22Rv1 (cell line): ENCODE measurements around the gene PACRGL.
A peak's percentile ranks its signal among the peaks of the same experiment; 100 is the strongest.

Experiments
- H3K27ac ChIP-seq: fragments of 450-650 bp; 2 replicates; pipeline ENCODE4 v1.5.1; 2017
- ZFX ChIP-seq: fragments of 450-650 bp; IDR thresholded peaks from 2 replicates; pipeline ENCODE4 v1.6.1; 2017; ENCODE audit warnings: antibody characterized with exemption, borderline replicate concordance
- TF ChIP-seq, protein P1 (sequence below): fragments of 450-650 bp; IDR thresholded peaks from 2 replicates; pipeline ENCODE4 v1.5.1; 2017; ENCODE audit warnings: mild to moderate bottlenecking

The PACRGL gene

DNA sequence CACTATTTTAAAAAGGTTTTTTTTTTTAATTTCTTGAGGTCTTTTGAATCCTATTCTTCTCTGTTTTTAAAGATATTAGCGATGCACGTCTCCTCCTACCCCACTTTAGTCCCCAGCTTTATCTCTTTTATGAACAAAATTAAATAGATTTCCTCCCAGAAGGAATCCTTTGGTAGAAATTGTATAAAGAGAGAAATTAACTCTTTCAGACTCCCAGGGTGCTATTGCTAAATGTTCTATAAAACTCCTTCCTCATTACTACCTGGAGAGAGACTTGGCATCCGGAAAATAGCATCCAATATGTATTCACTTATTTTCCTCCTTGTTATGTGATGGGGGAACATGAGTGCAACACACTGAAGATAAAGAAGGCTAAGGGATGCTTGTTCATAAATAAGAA, 16.5 kb upstream of the PACRGL start:
- no peak for TF ChIP-seq ZFX
- TF ChIP-seq, protein P1, sequence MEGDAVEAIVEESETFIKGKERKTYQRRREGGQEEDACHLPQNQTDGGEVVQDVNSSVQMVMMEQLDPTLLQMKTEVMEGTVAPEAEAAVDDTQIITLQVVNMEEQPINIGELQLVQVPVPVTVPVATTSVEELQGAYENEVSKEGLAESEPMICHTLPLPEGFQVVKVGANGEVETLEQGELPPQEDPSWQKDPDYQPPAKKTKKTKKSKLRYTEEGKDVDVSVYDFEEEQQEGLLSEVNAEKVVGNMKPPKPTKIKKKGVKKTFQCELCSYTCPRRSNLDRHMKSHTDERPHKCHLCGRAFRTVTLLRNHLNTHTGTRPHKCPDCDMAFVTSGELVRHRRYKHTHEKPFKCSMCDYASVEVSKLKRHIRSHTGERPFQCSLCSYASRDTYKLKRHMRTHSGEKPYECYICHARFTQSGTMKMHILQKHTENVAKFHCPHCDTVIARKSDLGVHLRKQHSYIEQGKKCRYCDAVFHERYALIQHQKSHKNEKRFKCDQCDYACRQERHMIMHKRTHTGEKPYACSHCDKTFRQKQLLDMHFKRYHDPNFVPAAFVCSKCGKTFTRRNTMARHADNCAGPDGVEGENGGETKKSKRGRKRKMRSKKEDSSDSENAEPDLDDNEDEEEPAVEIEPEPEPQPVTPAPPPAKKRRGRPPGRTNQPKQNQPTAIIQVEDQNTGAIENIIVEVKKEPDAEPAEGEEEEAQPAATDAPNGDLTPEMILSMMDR: no peak
- H3K27ac ChIP-seq: no peak overlapping the region

DNA sequence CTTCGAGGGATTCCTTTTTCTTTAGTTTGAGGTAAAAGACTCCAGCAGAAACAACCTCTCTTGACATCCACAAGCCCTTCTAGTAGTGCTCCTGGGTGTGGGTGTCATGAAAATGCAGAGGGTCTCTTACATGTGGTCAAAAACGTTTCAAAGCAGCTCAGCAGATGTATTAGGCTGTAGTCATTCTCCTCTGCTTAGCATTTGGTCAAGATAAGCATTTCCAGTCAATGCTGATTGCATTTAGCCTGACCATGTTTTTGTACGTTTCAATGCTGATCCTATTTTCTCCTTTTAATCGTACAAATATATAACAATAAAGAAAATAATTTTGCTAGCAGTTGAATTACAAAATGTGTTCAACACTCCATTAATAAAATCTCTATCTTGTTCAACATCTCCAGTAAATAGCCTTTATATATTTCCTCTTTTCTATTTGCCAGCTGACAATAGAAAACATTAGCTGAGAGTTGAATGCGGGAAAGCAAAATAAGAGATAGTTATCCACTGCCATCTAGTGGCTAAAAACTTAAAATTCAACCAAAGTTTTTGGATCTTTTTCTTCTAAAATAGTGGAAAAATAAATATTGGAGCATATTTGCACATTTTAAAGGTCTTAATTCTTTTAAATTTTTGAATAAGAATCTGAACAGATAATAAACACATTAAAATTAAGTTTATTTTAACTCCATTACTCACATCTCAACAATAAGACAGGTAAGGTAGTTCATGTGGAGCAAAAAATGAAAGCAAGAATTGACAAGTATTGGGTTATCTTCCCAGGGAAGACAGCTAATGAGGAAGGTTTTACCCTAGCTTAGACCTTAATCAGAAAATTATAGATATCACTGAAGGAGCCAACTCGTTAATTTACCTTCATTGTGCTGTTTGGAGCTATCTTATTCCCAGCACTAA, 15.2 kb upstream of the PACRGL start:
- TF ChIP-seq ZFX: no peak
- TF ChIP-seq, protein P1: peak; percentile 80
- no peak overlapping the region for H3K27ac ChIP-seq

DNA sequence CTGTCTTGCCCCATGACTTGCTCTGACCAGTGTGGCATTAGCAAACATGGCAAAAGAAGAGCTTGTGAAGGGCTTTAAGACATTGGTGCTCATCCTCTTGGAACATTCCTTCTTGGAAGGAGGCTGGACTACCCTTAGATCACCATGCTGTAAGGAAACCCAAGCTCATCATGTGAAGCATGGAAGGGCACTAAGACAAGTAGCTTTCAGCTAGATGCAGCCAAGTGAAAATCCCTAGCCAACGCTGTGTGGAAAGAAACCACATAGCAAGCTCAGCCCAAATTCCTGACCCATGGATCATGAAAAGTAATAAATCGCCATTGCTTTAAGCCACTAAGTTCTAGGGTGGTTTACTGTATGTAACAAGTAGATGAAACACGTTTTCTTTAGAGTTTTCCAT, 12.4 kb upstream of the PACRGL start:
- TF ChIP-seq ZFX: no peak
- TF ChIP-seq, protein P1: no peak
- H3K27ac ChIP-seq: no peak overlapping the region

DNA sequence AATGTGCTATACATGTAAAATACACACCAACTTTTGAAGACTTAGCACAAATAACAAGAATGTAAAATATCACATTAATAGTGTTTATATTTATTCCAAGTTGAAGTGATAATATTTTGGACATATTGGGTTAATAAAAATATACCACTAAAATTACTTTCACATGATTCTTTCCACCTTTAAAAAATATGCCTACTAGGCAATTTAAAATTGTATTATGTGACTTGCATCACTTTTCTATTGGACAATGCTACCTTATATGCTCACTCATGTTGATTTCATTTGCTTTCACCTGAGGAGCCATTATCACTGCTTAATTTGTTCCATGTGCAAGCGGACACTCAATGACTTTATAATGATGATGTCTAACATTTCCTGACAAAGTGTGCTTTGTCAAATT, 3.4 kb upstream of the PACRGL start:
- no peak for TF ChIP-seq ZFX
- TF ChIP-seq, protein P1: no peak
- no peak overlapping the region for H3K27ac ChIP-seq

DNA sequence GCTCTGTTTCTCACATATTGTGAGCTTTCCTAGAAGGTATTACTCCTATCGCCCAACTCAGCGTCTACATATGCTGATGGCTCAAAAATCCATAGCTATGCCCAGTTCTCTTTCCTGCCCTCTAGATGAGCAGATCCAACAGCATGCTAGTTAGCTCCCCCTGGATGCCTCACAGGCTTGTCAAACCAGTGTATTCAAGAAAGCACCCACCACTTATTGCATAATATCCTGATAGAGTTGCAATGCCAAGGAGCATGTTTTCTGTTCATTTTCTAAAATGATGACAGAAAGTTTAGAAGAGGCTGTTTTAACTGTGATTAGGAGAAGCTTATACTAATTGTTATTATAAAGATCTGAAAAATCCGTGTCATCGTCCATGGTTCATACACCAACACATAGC, 1.9 kb upstream of the PACRGL start:
- TF ChIP-seq ZFX: no peak
- TF ChIP-seq, protein P1: no peak
- H3K27ac ChIP-seq: no peak overlapping the region

DNA sequence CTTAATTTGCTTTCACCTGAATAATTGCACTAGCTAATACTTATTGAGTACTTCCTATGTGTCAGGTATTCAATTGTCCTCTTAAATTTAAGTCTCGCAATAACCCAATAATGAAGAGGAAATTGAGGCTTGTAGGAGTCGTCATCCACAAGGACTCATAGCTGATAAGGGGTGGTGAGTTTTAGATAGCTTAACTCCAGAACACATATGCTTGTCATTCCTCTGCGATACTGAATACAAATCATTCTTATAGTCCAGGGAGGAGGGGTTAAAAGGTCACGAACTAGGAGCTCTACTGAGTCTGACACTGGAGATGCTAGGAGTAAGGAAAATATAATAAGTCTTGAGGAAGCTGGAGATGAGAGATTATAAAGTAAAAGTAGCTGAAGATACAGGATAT, 1.4 kb upstream of the PACRGL start:
- no peak overlapping the region for H3K27ac ChIP-seq
- TF ChIP-seq ZFX: no peak
- TF ChIP-seq, protein P1: no peak

DNA sequence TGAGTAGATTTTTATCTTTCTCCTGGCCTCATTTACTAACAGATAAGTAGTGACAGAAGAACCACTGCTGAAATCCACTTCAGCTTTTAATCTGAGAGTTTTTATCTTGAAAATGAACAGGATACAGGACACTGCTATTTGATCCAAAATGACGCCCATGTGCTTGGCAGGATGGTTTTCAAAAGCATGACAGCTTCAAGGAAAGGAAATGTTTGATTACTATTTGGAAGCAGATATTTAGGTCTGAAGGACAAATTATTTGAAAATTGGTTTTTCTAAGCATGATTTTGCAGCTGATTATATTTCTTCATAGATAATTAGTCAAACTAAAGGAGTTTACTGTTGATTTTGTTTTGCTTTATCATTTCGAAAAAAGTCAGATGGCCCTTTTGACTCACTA, 11.1 kb downstream of the PACRGL start:
- TF ChIP-seq, protein P1: no peak
- TF ChIP-seq ZFX: no peak
- no peak overlapping the region for H3K27ac ChIP-seq
